Measurements from ENCODE around the gene CD180.

DNA sequence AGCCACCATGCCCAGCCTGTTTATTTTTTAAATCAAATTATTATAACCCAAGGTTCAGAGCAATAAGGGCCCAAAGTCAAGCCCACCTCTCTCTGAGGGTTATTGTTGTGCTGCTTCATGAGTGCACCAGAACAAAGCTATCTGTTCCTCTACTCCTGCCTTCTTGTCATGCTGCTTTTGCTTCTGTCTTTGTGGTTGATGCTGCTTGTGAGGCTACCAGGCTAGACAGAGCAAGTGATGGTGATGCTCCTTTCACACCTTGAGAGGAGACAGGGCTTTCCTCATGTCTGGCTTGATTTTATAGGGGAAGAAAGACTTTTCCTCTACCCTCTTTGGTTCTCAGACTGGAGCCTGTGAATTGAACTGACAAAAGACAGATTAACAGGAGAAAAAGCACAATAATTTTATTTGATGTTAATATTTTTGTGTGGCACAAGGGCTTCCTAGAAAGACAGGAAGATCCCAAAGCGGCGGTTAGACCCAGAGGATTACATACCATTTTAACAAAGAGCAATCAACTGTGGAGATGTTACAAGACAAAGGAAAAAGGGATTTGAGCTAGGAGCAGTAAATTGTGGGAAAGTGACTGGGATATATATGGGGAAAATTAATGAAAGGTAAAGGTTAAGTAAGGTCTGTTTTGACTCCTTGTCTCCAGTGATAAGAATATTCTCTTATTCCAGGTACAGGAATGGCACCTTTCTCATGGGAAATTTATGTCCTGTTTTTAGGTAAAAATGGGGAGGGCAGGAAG is 4.4 kb upstream of the CD180 start:
- TF ChIP-seq FOXA1 (IDR thresholded peaks at IDR 0.05) (no peak), HDGF (IDR thresholded peaks at IDR 0.05; ENCODE audit: borderline replicate concordance) (no peak)

Measured in HEK293T (cell line).